GM19463 (cell line): ENCODE measurements around the gene CFAP99.

Experiments used
- ATAC-seq: cut with Tn5 transposase; IDR thresholded peaks from one replicate; pipeline ENCODE4 v1.9.1; 2021; ENCODE audit warnings: mild to moderate bottlenecking, moderate library complexity; ENCODE audit not compliant: unreplicated experiment

CFAP99 gene

DNA sequence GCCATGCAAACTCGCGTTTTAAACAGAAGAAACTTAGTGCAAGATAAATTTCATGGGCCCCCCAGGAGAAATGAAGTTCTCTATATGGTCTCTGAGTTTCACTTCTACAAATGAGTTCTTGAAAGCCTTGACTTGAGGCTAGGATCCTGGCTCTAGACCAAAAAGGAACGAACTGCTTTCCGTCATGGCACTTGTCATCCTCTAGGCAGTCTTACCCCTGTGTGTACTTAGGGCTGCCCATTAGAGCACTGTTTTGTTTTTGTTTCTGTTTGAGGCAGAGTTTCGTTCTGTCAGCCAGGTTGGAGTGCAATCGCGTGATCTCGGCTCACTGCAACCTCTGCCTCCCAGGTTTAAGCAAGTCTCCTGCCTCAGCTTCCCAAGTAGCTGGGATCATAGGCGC lies 79.2 kb downstream of the CFAP99 start:
- peak; percentile 82 for ATAC-seq

- no peak for ATAC-seq
Observed at GRCh38 chr4:2500547-2500946, 81.8 kb downstream of the CFAP99 start.

- no peak for ATAC-seq
Observed at GRCh38 chr4:2501034-2501594, 82.4 kb downstream of the CFAP99 start.

DNA sequence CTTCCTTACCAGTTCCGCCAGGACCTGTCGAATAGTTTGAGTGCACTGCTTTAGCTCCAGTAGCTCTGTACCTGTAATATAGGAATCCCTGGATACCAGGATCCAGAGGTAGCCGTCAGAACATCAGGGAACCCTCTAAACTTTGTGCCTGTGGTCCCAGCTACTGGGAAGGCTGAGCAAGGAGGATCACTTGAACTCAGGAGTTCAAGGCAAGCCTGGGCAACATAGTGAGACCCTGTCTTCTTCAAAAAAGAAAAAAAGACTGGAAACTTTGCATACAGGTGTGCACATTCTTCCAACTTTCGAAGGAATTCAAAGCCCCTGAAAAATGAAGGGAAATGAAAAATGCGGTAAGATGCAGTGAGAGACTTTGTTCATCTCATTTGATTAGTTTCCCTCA lies 85.1 kb downstream of the CFAP99 start:
- no peak for ATAC-seq

DNA sequence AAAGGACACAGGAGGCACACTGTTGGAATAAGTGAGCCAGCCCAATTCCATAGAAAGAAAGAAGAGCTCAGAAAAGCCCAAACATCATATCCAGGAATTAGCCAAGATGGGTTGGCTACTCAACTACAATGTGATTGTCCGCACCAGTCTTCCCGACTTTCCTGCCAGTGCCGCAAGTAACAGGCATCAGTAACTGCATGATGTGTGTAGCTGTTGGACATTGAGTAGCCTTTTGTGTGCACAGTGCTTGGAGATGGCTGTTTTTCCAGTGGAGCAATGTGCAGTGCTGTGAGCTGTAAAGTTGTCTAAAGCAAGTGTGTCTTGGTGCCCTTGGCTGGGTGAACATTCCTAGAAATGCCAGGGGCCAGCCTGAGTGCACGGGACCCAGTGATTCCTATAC lies 88.5 kb downstream of the CFAP99 start:
- ATAC-seq: no peak

GRCh38 chr4:2507855-2508254 lies 89.1 kb downstream of the CFAP99 start:
- ATAC-seq: no peak

DNA sequence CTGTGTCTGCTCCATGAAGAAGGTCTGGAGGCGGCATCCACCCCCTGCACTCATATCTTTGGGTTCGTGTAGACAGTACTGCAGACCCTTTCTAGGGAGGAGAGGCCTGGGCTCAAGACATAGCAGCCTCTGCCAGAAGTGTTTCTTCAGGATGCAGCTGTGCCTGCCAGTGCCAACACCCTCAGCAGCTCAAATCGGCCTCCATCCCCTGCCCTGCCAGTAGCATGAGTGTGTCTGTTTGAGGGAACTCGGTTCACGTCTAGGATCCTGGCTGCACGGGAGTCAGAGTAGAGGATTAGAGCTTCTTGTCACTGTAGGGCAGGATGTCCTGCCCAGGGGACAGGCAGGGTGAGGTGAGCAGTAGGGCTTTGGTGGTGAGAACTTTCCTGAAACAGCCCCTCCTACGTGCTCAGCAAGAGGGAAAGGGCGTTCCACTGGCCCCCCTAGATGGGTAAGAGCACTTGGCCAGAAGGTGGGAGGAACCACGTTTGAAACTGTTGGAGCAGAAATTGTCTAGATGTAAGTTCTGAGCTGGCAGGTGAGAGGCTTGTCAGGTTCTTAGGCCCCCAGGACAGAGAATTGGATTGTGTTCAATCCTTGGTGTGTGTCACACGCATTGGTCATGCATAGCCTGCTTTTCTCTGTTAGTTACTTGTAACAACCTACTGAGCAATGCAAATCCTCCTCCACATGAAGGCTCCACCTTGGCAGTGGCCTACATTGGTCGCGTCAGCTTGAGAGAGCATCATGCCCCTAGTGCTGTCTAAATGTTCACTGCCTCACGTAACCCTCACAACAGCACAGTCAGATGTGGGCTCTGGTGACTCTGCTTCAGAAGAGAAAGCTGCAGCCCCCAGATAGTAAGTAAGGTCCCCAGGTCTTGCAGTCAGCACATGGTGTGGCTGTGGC lies 91.8 kb downstream of the CFAP99 start:
- ATAC-seq: no peak

GRCh38 chr4:2511645-2512131 lies 92.9 kb downstream of the CFAP99 start:
- no peak for ATAC-seq
